NCI-H446 (cell line): Measurements from ENCODE around the gene TNFAIP2.

ENCODE experiments used
- DNase-seq, 2 experiments: peaks; one replicate each; lab custom pipeline; 2025; lab: John Stamatoyannopoulos, UW

The TNFAIP2 gene

GRCh38 chr14:103186241-103186822 is 63.1 kb downstream of the TNFAIP2 start:
- DNase-seq: no peak
